ENCODE data around the gene CDH26. TPM values are rescaled to one million over a fixed set of nuclear protein-coding genes. Genes with fewer than 3 reads are reported as not detected.

Gene CDH26
- total RNA-seq, 1 donor from 2014 or later: 8.8 TPM

DNA sequence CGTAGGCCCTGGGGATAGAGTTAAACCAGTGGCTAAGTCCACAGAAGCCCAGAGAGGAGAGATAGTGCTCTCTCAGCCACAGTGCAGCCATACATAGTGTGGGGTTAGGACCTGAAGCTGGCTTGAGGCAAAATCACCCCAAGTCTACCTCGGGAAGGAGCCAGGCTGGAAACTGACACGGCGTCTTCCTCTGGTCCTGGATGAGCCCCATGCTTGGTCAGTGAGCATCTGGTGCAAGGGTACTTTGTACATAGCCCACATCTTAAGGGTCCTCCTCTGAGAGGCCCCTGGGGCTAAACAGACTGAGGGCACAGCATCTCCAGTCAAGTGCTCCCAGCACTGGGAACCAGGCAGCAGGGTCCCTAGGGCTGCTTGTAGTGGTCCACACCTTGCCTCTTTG lies 45.6 kb downstream of the CDH26 start:
- Histone ChIP-seq H3K27ac (no peak overlapping the region), H3K4me1 (no peaks in the 10 kb centered on the region), H3K27me3 (no peaks in the 10 kb centered on the region), H3K9me3 (no peaks in the 10 kb centered on the region), H3K36me3 (no peaks in the 10 kb centered on the region), H3K4me3 (no peak overlapping the region)
- DNase-seq (no peak), ATAC-seq (no peak)
- intact Hi-C loops (cut with DNase I): no loop called here
- TF ChIP-seq, protein P1, sequence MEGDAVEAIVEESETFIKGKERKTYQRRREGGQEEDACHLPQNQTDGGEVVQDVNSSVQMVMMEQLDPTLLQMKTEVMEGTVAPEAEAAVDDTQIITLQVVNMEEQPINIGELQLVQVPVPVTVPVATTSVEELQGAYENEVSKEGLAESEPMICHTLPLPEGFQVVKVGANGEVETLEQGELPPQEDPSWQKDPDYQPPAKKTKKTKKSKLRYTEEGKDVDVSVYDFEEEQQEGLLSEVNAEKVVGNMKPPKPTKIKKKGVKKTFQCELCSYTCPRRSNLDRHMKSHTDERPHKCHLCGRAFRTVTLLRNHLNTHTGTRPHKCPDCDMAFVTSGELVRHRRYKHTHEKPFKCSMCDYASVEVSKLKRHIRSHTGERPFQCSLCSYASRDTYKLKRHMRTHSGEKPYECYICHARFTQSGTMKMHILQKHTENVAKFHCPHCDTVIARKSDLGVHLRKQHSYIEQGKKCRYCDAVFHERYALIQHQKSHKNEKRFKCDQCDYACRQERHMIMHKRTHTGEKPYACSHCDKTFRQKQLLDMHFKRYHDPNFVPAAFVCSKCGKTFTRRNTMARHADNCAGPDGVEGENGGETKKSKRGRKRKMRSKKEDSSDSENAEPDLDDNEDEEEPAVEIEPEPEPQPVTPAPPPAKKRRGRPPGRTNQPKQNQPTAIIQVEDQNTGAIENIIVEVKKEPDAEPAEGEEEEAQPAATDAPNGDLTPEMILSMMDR (IDR thresholded peaks at IDR 0.05): no peak

DNA sequence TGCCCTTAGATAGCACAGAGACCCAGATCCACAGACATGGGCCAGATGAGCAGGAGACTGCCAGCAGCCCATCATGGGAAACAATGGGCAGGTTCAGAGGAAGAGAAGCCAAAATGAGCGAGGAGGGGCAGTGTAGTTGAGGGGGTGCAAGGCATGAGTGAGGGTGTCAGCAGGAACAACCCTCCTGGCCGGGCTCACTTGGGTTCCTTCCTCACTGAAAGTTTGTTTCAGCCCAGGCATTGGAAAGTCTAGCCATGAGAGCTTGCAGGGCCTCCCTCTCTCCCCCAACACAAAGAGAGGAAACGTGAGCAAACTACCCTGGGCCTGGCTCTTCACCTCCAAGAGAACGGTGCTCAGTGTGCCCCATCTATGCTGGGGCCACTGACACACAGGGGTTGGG lies 48.0 kb downstream of the CDH26 start:
- no peak for ATAC-seq
- Histone ChIP-seq H3K4me1 (no peaks in the 10 kb centered on the region), H3K36me3 (no peaks in the 10 kb centered on the region), H3K27ac (no peak overlapping the region), H3K27me3 (no peaks in the 10 kb centered on the region), H3K9me3 (no peaks in the 10 kb centered on the region), H3K4me3 (no peak overlapping the region)
- intact Hi-C loops (cut with DNase I): no loop called here
- TF ChIP-seq, protein P1 (IDR thresholded peaks at IDR 0.05): no peak
- DNase-seq: no peak

DNA sequence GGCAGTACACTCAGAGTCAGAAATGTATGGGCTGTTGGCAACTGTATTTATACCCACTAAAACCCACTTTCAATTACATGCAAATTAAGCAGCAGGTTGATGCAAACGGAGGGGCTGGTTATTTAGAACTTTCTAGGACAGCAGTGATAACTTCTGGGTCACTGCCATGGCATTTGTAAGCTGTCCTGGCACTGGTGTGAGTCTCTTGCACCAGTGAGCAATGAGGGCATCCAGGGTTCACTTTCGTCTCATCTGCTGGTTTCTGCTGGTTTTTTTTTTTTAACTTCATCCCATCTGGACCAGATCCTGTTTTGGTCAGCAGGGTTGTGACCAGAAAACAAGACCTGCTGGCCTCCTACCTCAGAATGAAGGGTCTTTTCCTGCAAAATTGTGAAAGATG lies 49.2 kb downstream of the CDH26 start:
- no peaks in the 10 kb centered on the region for H3K4me1 ChIP-seq
- no peak overlapping the region for H3K4me3 ChIP-seq
- no peaks in the 10 kb centered on the region for H3K27me3 ChIP-seq
- no peak overlapping the region for H3K27ac ChIP-seq
- H3K36me3 ChIP-seq: no peaks in the 10 kb centered on the region
- intact Hi-C loops (cut with DNase I): no loop called here
- DNase-seq (no peak), ATAC-seq (no peak)
- H3K9me3 ChIP-seq: no peaks in the 10 kb centered on the region
- TF ChIP-seq, protein P1 (IDR thresholded peaks at IDR 0.05): no peak

DNA sequence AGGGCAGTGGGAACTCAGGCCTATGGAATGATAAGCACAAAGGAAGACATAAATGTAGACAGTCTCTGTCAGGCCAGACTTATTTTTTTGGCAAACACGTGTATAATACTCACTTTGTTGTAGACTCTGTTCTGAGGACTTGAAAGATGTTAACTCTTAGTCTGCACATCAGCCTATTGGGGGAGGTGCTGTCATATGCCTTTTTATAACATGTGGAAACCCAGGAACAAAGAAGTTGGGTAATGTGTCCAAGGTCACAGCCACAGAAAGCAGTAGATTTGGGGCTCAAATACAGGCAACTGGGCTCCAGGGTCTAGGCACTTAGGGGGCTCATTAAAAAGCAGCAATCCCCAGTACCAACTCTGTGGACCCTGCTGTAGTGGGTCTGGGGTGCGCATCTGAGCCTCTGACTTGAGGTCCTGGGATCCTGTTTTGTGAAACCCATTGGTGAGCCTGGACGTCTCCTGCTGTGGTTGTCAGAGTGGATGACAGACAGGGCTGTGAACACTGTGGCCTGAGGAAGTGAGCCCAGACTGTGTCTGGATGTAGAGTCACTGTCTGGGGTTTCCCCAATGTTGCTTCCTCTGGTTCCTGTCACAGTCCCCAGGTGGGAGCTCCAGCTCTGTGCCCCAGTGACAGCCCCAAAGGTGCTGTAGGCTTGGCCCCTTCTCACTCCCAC lies 50.0 kb downstream of the CDH26 start:
- H3K4me1 ChIP-seq: no peaks in the 10 kb centered on the region
- H3K9me3 ChIP-seq: no peaks in the 10 kb centered on the region
- intact Hi-C loops (cut with DNase I): no loop called here
- H3K36me3 ChIP-seq: no peaks in the 10 kb centered on the region
- no peak overlapping the region for H3K27ac ChIP-seq
- TF ChIP-seq, protein P1 (IDR thresholded peaks at IDR 0.05): no peak
- no peak overlapping the region for H3K4me3 ChIP-seq
- H3K27me3 ChIP-seq: no peaks in the 10 kb centered on the region
- DNase-seq (peak; percentile 45), ATAC-seq (peak; percentile 81)

DNA sequence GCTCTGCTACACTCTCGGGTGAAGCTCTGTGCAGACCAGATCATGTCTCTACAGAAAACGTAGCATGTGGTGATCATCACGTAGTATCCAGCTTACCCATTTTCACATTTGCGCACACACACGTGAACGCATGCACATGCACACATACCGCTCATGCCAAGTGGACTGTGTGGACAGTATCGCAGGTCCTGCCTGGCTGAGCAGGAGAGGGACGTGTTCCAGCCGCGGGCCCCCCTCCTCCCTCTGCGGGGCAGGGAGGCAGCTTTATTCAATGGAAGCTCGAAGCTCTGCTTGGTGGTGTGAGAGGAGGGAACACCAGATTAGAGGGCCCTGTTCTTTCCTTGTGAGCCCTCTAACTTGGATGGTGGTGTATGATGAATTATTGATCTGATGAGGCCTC lies 51.1 kb downstream of the CDH26 start:
- Histone ChIP-seq H3K9me3 (no peaks in the 10 kb centered on the region), H3K36me3 (no peaks in the 10 kb centered on the region), H3K27ac (no peak overlapping the region), H3K4me1 (no peaks in the 10 kb centered on the region), H3K4me3 (no peak overlapping the region), H3K27me3 (no peaks in the 10 kb centered on the region)
- TF ChIP-seq, protein P1 (IDR thresholded peaks at IDR 0.05): no peak
- intact Hi-C loops (cut with DNase I): no loop called here
- peak; percentile 47 for DNase-seq
- ATAC-seq: no peak

Measured in upper lobe of right lung (tissue), 1 donor.